Prostate gland (tissue), 2 donors: ENCODE results near the gene VAPB.

Source experiments
- CTCF ChIP-seq, 4 experiments: fragments of 200-600 bp in 2 of 4; fragments of 450-650 bp in 2 of 4; sonication (generic) in 2 of 4; IDR thresholded peaks; 1 replicate in 3 of 4; 2 replicates in 1 of 4; pipeline ENCODE4 v1.5.1; 2016 to 2019; ENCODE audit warnings: antibody characterized with exemption in 4 of 4, mild to moderate bottlenecking in 2 of 4, moderate library complexity in 2 of 4
- POLR2A ChIP-seq: fragments of 450-650 bp; IDR thresholded peaks from one replicate; pipeline ENCODE4 v1.6.1; 2016; ENCODE audit warnings: antibody characterized with exemption, mild to moderate bottlenecking

DNA sequence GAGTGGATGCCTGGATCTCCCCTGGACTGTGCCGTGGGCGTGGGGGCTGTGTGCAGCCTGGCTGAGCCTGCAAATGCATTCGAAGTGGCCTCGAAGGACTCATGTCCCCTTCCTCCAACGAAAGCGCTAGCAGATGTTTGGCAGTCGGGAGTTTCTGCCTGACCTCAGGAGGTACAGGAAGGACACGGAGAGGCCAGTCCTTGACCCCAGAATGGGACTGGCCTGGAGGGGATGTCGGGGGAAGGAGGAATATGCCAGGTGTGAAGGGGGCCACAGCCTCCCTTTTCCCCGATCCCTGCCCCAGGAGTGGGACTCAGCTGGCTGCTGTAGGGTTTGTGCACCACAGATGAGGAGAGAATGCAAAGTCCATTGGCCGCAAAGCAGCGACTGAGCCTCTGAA, 80.6 kb downstream of the VAPB start:
- TF ChIP-seq CTCF (IDR thresholded peaks at IDR 0.05) (no peak), POLR2A (no peak)
